Breast epithelium (tissue), 3 donors: ENCODE measurements around the gene KRTAP19-6.

Experiments
- CTCF ChIP-seq, 3 donors: fragments of 450-650 bp; IDR thresholded peaks; one replicate each; pipeline ENCODE4 v1.5.1; 2016 to 2017; ENCODE audit warnings: antibody characterized with exemption in 3 of 3, mild to moderate bottlenecking in 3 of 3, moderate library complexity in 3 of 3
- POLR2A ChIP-seq: fragments of 450-650 bp; IDR thresholded peaks from one replicate; pipeline ENCODE4 v1.6.1; 2016; ENCODE audit warnings: antibody characterized with exemption, mild to moderate bottlenecking, moderate library complexity
- POLR2AphosphoS5 ChIP-seq, 3 donors: sonication (generic); formaldehyde crosslinking; IDR thresholded peaks; one replicate each; pipeline ENCODE4 v1.6.1; 2017; ENCODE audit warnings: antibody characterized with exemption in 3 of 3

GRCh38 chr21:30580132-30580531 lies 38.5 kb upstream of the KRTAP19-6 start:
- TF ChIP-seq CTCF (IDR thresholded peaks at IDR 0.05) (no peak), POLR2AphosphoS5 (IDR thresholded peaks at IDR 0.05) (no peak), POLR2A (no peak)
